CD4-positive, alpha-beta memory T cell (primary cell): ENCODE results near the gene CEL. TPM values are rescaled to one million over a fixed set of nuclear protein-coding genes. Genes with fewer than 3 reads are reported as not detected.

Experiments used
- microRNA-seq: library from miRNA; unstranded; fragments of <30 nt; microRNA quantifications from one replicate; pipeline ENCODE4 v1.2.0, GENCODE V29; 2021; ENCODE audit warnings: borderline replicate concordance, borderline number of aligned reads, borderline microRNAs expressed, mixed read lengths
- polyA plus RNA-seq, 2 donors: library from polyadenylated mRNA; unstranded; fragments of 300-500 nt; fragmentation: Illumina TruSeq; gene quantifications; one replicate each; pipeline ENCODE4 v1.2.3, GENCODE V29; 2021
- total RNA-seq, 2 experiments: library from RNA; stranded (reverse); gene quantifications; one replicate each; pipeline ENCODE4 v1.2.3, GENCODE V29; 2021

CEL gene
- total and polyA plus RNA-seq, 4 experiments from 2014 or later: 0.15 to 1.6 (median 1.2) TPM; not detected in 1

Small RNA genes within 50 kb of the gene (microRNA-seq; reads per million reads assigned to microRNA genes)
- gene MIR6877: not detected

Other genes with a start within 250 kb of the CEL start
- gene AK8, start 183.7 kb upstream of the CEL start, total RNA-seq: under 1 TPM in 1 of 2 experiments, not detected in 1; 0.28 TPM
- gene AK8, start 183.7 kb upstream of the CEL start, polyA plus RNA-seq: not detected
- 1 to 10 TPM; 1.5 to 1.8 TPM for gene SPACA9, start 183.1 kb upstream of the CEL start, total RNA-seq
- 1 to 10 TPM; 1.9 to 2.2 TPM for gene SPACA9, start 183.1 kb upstream of the CEL start, polyA plus RNA-seq
- gene TSC1, start 117.4 kb upstream of the CEL start, total RNA-seq: 10 to 100 TPM; 72.7 to 76.5 TPM
- 10 to 100 TPM in 1 of 2 donors, 1 to 10 TPM in 1; 4.4 to 13.5 TPM for gene TSC1, start 117.4 kb upstream of the CEL start, polyA plus RNA-seq
- gene GFI1B, start 83.3 kb upstream of the CEL start, total RNA-seq: not detected
- not detected for gene GFI1B, start 83.3 kb upstream of the CEL start, polyA plus RNA-seq
- 10 to 100 TPM; 71.3 to 71.5 TPM for gene GTF3C5, start 31.0 kb upstream of the CEL start, total RNA-seq
- 10 to 100 TPM; 33.5 to 34.0 TPM for gene GTF3C5, start 31.0 kb upstream of the CEL start, polyA plus RNA-seq
- gene RALGDS, start 59.3 kb downstream of the CEL start, total RNA-seq: 100 to 1,000 TPM; 123 to 131 TPM
- 10 to 100 TPM; 27.9 to 67.8 TPM for gene RALGDS, start 59.3 kb downstream of the CEL start, polyA plus RNA-seq
- gene GBGT1, start 101.9 kb downstream of the CEL start, total RNA-seq: 1 to 10 TPM; 3.6 to 6.3 TPM
- under 1 TPM; 0.16 to 0.50 TPM for gene GBGT1, start 101.9 kb downstream of the CEL start, polyA plus RNA-seq
- gene OBP2B, start 147.3 kb downstream of the CEL start, total RNA-seq: not detected
- gene OBP2B, start 147.3 kb downstream of the CEL start, polyA plus RNA-seq: not detected
- under 1 TPM in 1 of 2 experiments, not detected in 1; 0.29 TPM for gene ABO, start 213.2 kb downstream of the CEL start, total RNA-seq
- 1 to 10 TPM; 1.2 to 1.7 TPM for gene ABO, start 213.2 kb downstream of the CEL start, polyA plus RNA-seq